HepG2 (cell line): ENCODE measurements around the gene NFXL1. TPM values are rescaled to one million over a fixed set of nuclear protein-coding genes. Genes with fewer than 3 reads are reported as not detected.

Source experiments
- ARID2 ChIP-seq: sonication (generic); formaldehyde crosslinking; IDR thresholded peaks from 2 replicates; pipeline ENCODE4 v1.8.1; 2022; ENCODE audit warnings: mild to moderate bottlenecking, missing genetic modification reagents, borderline replicate concordance
- DBP ChIP-seq: sonication (generic); formaldehyde crosslinking; IDR thresholded peaks from 2 replicates; pipeline ENCODE4 v1.4.0; 2020; ENCODE audit warnings: missing genetic modification reagents; ENCODE audit errors: not compliant biosample characterization
- HDAC1 ChIP-seq: sonication (generic); formaldehyde crosslinking; IDR thresholded peaks from 2 replicates; pipeline ENCODE4 v1.5.1; 2020; ENCODE audit warnings: mild to moderate bottlenecking, missing genetic modification reagents
- HIVEP1 ChIP-seq: sonication (generic); formaldehyde crosslinking; IDR thresholded peaks from 2 replicates; pipeline ENCODE4 v1.4.0; 2020; ENCODE audit warnings: mild to moderate bottlenecking, missing genetic modification reagents
- KDM6A ChIP-seq: IDR thresholded peaks from 2 replicates; pipeline ENCODE4 v1.6.1; 2016; ENCODE audit warnings: low read depth
- KLF16 ChIP-seq, 2 experiments: sonication (generic) in 1 of 2; formaldehyde crosslinking in 1 of 2; IDR thresholded peaks; 2 replicates each; pipeline versions ENCODE4 v1.6.1 to v1.8.0; 2016 to 2023; ENCODE audit warnings: missing genetic modification reagents in 2 of 2, missing compliant biosample characterization in 1 of 2
- MNT ChIP-seq: fragments of 450-650 bp; IDR thresholded peaks from 2 replicates; pipeline ENCODE4 v1.6.1; 2016
- NFRKB ChIP-seq: fragments of 450-650 bp; IDR thresholded peaks from 2 replicates; pipeline ENCODE4 v1.6.1; 2017
- NR2F2 ChIP-seq: IDR thresholded peaks from 2 replicates; pipeline ENCODE4 v1.6.1; 2012; ENCODE audit warnings: low read depth, inconsistent platforms, borderline replicate concordance
- ONECUT2 ChIP-seq: sonication (generic); formaldehyde crosslinking; IDR thresholded peaks from 2 replicates; pipeline ENCODE4 v1.4.0; 2020; ENCODE audit warnings: missing genetic modification reagents
- REL ChIP-seq: sonication (generic); formaldehyde crosslinking; conservative IDR thresholded peaks from 2 replicates; pipeline ENCODE4 v1.8.0; 2022; ENCODE audit warnings: mild to moderate bottlenecking, missing genetic modification reagents, moderate library complexity
- RELA ChIP-seq: sonication (generic); formaldehyde crosslinking; IDR thresholded peaks from 2 replicates; pipeline ENCODE4 v1.4.0; 2020; ENCODE audit warnings: missing genetic modification reagents
- RXRA ChIP-seq: sonication (generic); formaldehyde crosslinking; IDR thresholded peaks from 2 replicates; pipeline ENCODE4 v1.5.1; 2020; ENCODE audit warnings: missing genetic modification reagents
- STAG1 ChIP-seq: sonication (generic); formaldehyde crosslinking; IDR thresholded peaks from 2 replicates; pipeline ENCODE4 v1.4.0; 2020; ENCODE audit warnings: missing genetic modification reagents
- TOE1 ChIP-seq: sonication (generic); formaldehyde crosslinking; IDR thresholded peaks from 2 replicates; pipeline ENCODE4 v1.4.0; 2020; ENCODE audit warnings: mild to moderate bottlenecking, missing genetic modification reagents
- TRIM24 ChIP-seq: sonication (generic); formaldehyde crosslinking; IDR thresholded peaks from 2 replicates; pipeline ENCODE4 v1.8.0; 2022; ENCODE audit warnings: mild to moderate bottlenecking, missing genetic modification reagents
- YEATS2 ChIP-seq: sonication (generic); formaldehyde crosslinking; IDR thresholded peaks from 2 replicates; pipeline ENCODE4 v1.4.0; 2020; ENCODE audit warnings: missing genetic modification reagents, borderline replicate concordance
- ZBTB2 ChIP-seq: sonication (generic); formaldehyde crosslinking; IDR thresholded peaks from 2 replicates; pipeline ENCODE4 v1.8.0; 2022; ENCODE audit warnings: low read depth, missing genetic modification reagents
- ZBTB7A ChIP-seq: sonication (generic); formaldehyde crosslinking; IDR thresholded peaks from 2 replicates; pipeline ENCODE4 v1.8.0; 2022; ENCODE audit warnings: mild to moderate bottlenecking, missing genetic modification reagents
- ZBTB7B ChIP-seq: sonication (generic); formaldehyde crosslinking; IDR thresholded peaks from 2 replicates; pipeline ENCODE4 v1.4.0; 2020; ENCODE audit warnings: missing genetic modification reagents
- ZFP82 ChIP-seq: sonication (generic); formaldehyde crosslinking; IDR thresholded peaks from 2 replicates; pipeline ENCODE4 v1.5.1; 2020; ENCODE audit warnings: mild to moderate bottlenecking, missing genetic modification reagents, borderline replicate concordance
- ZGPAT ChIP-seq: IDR thresholded peaks from 2 replicates; pipeline ENCODE4 v1.6.1; 2016; ENCODE audit warnings: mild to moderate bottlenecking
- ZNF329 ChIP-seq: sonication (generic); formaldehyde crosslinking; IDR thresholded peaks from 2 replicates; pipeline ENCODE4 v1.9.0; 2021; ENCODE audit warnings: low read depth, mild to moderate bottlenecking, missing genetic modification reagents
- ZNF383 ChIP-seq: sonication (generic); formaldehyde crosslinking; IDR thresholded peaks from 2 replicates; pipeline ENCODE4 v1.4.0; 2020; ENCODE audit warnings: missing genetic modification reagents, mild to moderate bottlenecking, borderline replicate concordance
- ZNF431 ChIP-seq: sonication (generic); formaldehyde crosslinking; IDR thresholded peaks from 2 replicates; pipeline ENCODE4 v1.9.0; 2022; ENCODE audit warnings: missing genetic modification reagents, low read depth, mild to moderate bottlenecking, borderline replicate concordance
- ZNF644 ChIP-seq: IDR thresholded peaks from 2 replicates; pipeline ENCODE4 v1.6.1; 2016; ENCODE audit warnings: low read depth
- ZNF792 ChIP-seq: IDR thresholded peaks from 2 replicates; pipeline ENCODE4 v1.6.1; 2016
- polyA plus RNA-seq, 8 experiments: library from polyadenylated mRNA; depleted of rRNA in 3 of 8; stranded (reverse) in 7 of 8; unstranded in 1 of 8; fragments of >200 nt; fragmentation: Illumina TruSeq in 4 of 8; extraction: Trizol in 4 of 8; gene quantifications; 2 replicates each; pipeline versions ENCODE4 v1.2.1 to v1.2.3, GENCODE V29; 2011 to 2016; ENCODE audit warnings: low read depth in 4 of 8, missing spikeins in 1 of 8, mixed read lengths in 1 of 8; ENCODE audit not compliant: insufficient read depth in 1 of 8
- total RNA-seq, 5 experiments: library from RNA; depleted of rRNA; stranded (reverse); fragments of >200 nt; fragmentation: Illumina TruSeq; extraction: Trizol; gene quantifications; 2 replicates each; pipeline ENCODE4 v1.2.3, GENCODE V29; 2016; ENCODE audit warnings: low read depth in 1 of 5

NFXL1 gene
- total and polyA plus RNA-seq, 2 of the 13 experiments (the other 11 are each of a cell fraction or from before 2014, with no cell fraction given) = 12.0 to 18.6 TPM

DNA sequence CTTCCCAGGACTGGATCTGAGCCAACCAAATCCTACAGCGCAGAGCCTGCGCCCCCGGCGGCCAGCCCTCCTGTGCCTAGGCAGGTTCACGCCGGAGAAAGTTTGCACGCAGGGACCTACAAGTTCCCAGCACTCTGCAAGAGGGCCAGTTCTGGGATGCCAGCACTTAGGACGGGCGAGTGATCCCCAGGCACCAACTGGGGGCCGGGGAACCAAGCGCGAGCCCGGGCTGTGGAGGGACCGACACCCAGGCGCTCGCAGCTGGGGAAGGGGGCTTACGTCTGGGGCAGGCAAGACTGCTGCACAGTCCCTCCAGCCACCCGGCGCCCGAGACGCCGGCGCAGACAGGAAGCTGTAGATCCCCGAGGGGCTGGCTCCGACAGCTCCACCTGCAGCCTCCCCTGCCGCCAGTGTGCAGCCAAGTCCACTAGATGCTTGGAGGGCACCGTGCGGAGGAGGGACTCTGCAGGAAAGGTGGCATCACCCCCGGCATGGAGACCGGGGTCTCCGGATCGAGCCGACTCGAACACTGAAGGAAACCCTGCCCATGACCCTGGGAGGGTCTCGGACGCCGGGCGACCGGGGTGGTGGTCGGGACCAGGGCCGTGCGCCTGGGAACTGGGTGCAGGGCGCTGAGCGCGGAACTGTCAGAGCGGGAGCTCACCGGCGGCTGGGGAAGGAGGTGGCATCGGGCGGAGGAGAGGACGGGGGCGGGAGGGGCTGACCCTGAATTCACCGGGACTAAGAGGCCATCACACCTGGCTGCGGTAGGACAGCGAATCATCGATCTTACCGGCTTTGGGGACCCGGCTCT lies 77.1 kb downstream of the NFXL1 start (continued):
- TF ChIP-seq RELA = no peak
- TF ChIP-seq ONECUT2 (CRISPR knock-in tag) = no peak
- TF ChIP-seq ZBTB7B (CRISPR knock-in tag) = 0 out of 2 replicates have a peak, but pooled peaks have one; percentile 3
- TF ChIP-seq YEATS2 (CRISPR knock-in tag) = no peak
- no peak; the same call in 1 of the 2 replicates for TF ChIP-seq ZNF329
- no peak for TF ChIP-seq REL (CRISPR knock-in tag)
- no peak for TF ChIP-seq ZFP82
- no peak; the same call in 1 of the 2 replicates for TF ChIP-seq ZGPAT (CRISPR knock-in tag)
- no peak for TF ChIP-seq ZNF383 (CRISPR knock-in tag)
- TF ChIP-seq TOE1 (CRISPR knock-in tag) = no peak
- TF ChIP-seq ZNF644 (CRISPR knock-in tag) = no peak
- peak; percentile 23; the same call in 1 of the 2 replicates for TF ChIP-seq RXRA (CRISPR knock-in tag)
- TF ChIP-seq ZNF431 (CRISPR knock-in tag) = no peak
- no peak for TF ChIP-seq ZBTB2 (CRISPR knock-in tag)
- no peak for TF ChIP-seq ZBTB7A (CRISPR knock-in tag)
- TF ChIP-seq MNT = no peak
- no peak for TF ChIP-seq DBP (CRISPR knock-in tag)
- no peak for TF ChIP-seq STAG1 (CRISPR knock-in tag)
- no peak for TF ChIP-seq HIVEP1 (CRISPR knock-in tag)
- TF ChIP-seq NR2F2 = no peak
- TF ChIP-seq KLF16 (CRISPR knock-in tag; IDR thresholded peaks at IDR 0.05) = no peak
- no peak for TF ChIP-seq HDAC1 (CRISPR knock-in tag)
- no peak for TF ChIP-seq ZNF792 (CRISPR knock-in tag)
- TF ChIP-seq NFRKB = no peak
- TF ChIP-seq ARID2 (CRISPR knock-in tag) = no peak
- TF ChIP-seq KDM6A = no peak
- TF ChIP-seq TRIM24 (CRISPR knock-in tag) = no peak
